Activated CD4-positive, CD25-positive, alpha-beta regulatory T cell treated with anti-CD3 and anti-CD28 coated beads, Interleukin-2, amount 50 U/mL, for 16 hours (primary cell): Measurements from ENCODE around the gene GUCY2C.

Experiments
- DNase-seq: peaks from one replicate; pipeline ENCODE4 v3.0.0-alpha.2; 2020; ENCODE audit warnings: low read depth, low spot score

GUCY2C gene

GRCh38 chr12:14572401-14572800, 124.0 kb downstream of the GUCY2C start:
- no peak for DNase-seq

GRCh38 chr12:14571779-14572178, 124.6 kb downstream of the GUCY2C start:
- no peak for DNase-seq

- no peak for DNase-seq
These were observed 126.2 kb downstream of the GUCY2C start for GRCh38 chr12:14570231-14570630.

GRCh38 chr12:14567351-14568162, 128.8 kb downstream of the GUCY2C start, which contains the start of gene PLBD1:
Gene PLBD1, minus strand, starts transcription at chr12:14567883. Its CDS starts 187 bp downstream, at chr12:14567696.
- DNase-seq, result no peak

GRCh38 chr12:14564336-14564959, 132.0 kb downstream of the GUCY2C start:
- DNase-seq, result no peak

- DNase-seq, result no peak
These were observed 133.4 kb downstream of the GUCY2C start for GRCh38 chr12:14563046-14563445.
